Prostate gland (tissue), 2 donors: Measurements from ENCODE around the gene SPRY2. TPM values are rescaled to one million over a fixed set of nuclear protein-coding genes. Genes with fewer than 3 reads are reported as not detected.

Source experiments
- DNase-seq: peaks from one replicate; pipeline ENCODE4 v3.0.0-alpha.2; 2019; ENCODE audit warnings: low spot score
- H3K27ac ChIP-seq, 2 donors: fragments of 200-600 bp; sonication (generic); 2 replicates each; pipeline ENCODE4 v1.5.1; 2017 to 2019
- H3K27me3 ChIP-seq: fragments of 200-600 bp; sonication (generic); replicated peaks from 2 replicates; pipeline ENCODE4 v1.5.1; 2019; ENCODE audit not compliant: insufficient read depth
- H3K36me3 ChIP-seq, 2 donors: fragments of 200-600 bp; sonication (generic); 1 replicate in 1 of 2; 2 replicates in 1 of 2; pipeline versions ENCODE4 v1.5.1 to v1.8.1; 2017 to 2019
- H3K4me1 ChIP-seq: fragments of 200-600 bp; sonication (generic); replicated peaks from 2 replicates; pipeline ENCODE4 v1.5.1; 2019
- H3K4me3 ChIP-seq, 2 donors: fragments of 200-600 bp; sonication (generic); 2 replicates each; pipeline ENCODE4 v1.5.1; 2017 to 2019
- H3K9me3 ChIP-seq: fragments of 200-600 bp; sonication (generic); 2 replicates; pipeline ENCODE4 v1.5.1; 2017
- CTCF ChIP-seq, 4 experiments: fragments of 200-600 bp in 2 of 4; fragments of 450-650 bp in 2 of 4; sonication (generic) in 2 of 4; IDR thresholded peaks; 1 replicate in 3 of 4; 2 replicates in 1 of 4; pipeline ENCODE4 v1.5.1; 2016 to 2019; ENCODE audit warnings: antibody characterized with exemption in 4 of 4, mild to moderate bottlenecking in 2 of 4, moderate library complexity in 2 of 4
- POLR2A ChIP-seq: fragments of 450-650 bp; IDR thresholded peaks from one replicate; pipeline ENCODE4 v1.6.1; 2016; ENCODE audit warnings: antibody characterized with exemption, mild to moderate bottlenecking
- POLR2AphosphoS5 ChIP-seq: sonication (generic); formaldehyde crosslinking; IDR thresholded peaks from one replicate; pipeline ENCODE4 v1.6.1; 2017; ENCODE audit warnings: antibody characterized with exemption
- WGBS: methylation state at CpG from one replicate; pipeline ENCODE4 v1.1.5; 2018; 5-methylcytosine and 5-hydroxymethylcytosine counted together
- intact Hi-C: fragments of 100-400 bp; cut with DNase I; formaldehyde crosslinking; loops from one replicate; pipeline ENCODE4 v1.14.2; 2022
- total RNA-seq, 2 donors: library from RNA; depleted of rRNA; stranded (reverse); fragments of >200 nt; gene quantifications; one replicate each; pipeline ENCODE4 v1.1.0, GENCODE V29; 2016

SPRY2 gene
- 10 to 100 TPM; 21.5 to 31.3 TPM for total RNA-seq

GRCh38 chr13:80341101-80341755 is at the start of gene SPRY2:
TSS of gene SPRY2 (minus strand) at chr13:80341126. CDS start at chr13:80337705, 3,421 bp downstream.
- WGBS: 0% methylated on average over 41 of the region's 54 CpGs
- Histone ChIP-seq H3K27ac (peak within 1 kb of the TSS; percentile 94 to 96), H3K27me3 (no peaks in the 10 kb centered on the region), H3K4me3 (peak within 1 kb of the TSS; percentile 81 to 88), H3K36me3 (no peaks in the 10 kb centered on the region), H3K4me1 (no peaks in the 10 kb centered on the region), H3K9me3 (no peaks in the 10 kb centered on the region)
- intact Hi-C loops: no loop called here
- peak; percentile 84 for TF ChIP-seq POLR2A
- TF ChIP-seq CTCF (IDR thresholded peaks at IDR 0.05): peak in 3 of 4 experiments; percentile 11 to 46 (median 42)
- peak; percentile 86 for TF ChIP-seq POLR2AphosphoS5
- peak; percentile 96 for DNase-seq

GRCh38 chr13:80390338-80390737 is 49.4 kb upstream of the SPRY2 start:
- Histone ChIP-seq H3K36me3 (no peaks in the 10 kb centered on the region), H3K9me3 (no peaks in the 10 kb centered on the region), H3K4me3 (no peak overlapping the region), H3K4me1 (no peaks in the 10 kb centered on the region), H3K27ac (no peak overlapping the region), H3K27me3 (no peaks in the 10 kb centered on the region)
- intact Hi-C loops: no loop called here
- DNase-seq: no peak
- TF ChIP-seq POLR2AphosphoS5: no peak
- TF ChIP-seq CTCF (IDR thresholded peaks at IDR 0.05): no peak
- no peak for TF ChIP-seq POLR2A
- WGBS: 97% methylated on average over 1 of the region's 1 CpG

GRCh38 chr13:80389073-80390038 is 48.4 kb upstream of the SPRY2 start:
- H3K4me1 ChIP-seq: no peaks in the 10 kb centered on the region
- no peak overlapping the region for H3K27ac ChIP-seq
- 79% methylated on average over 1 of the region's 1 CpG for WGBS
- intact Hi-C loops: no loop called here
- no peaks in the 10 kb centered on the region for H3K36me3 ChIP-seq
- no peak for TF ChIP-seq POLR2A
- no peak for TF ChIP-seq CTCF (IDR thresholded peaks at IDR 0.05)
- no peak for TF ChIP-seq POLR2AphosphoS5
- H3K27me3 ChIP-seq: no peaks in the 10 kb centered on the region
- no peaks in the 10 kb centered on the region for H3K9me3 ChIP-seq
- no peak overlapping the region for H3K4me3 ChIP-seq
- DNase-seq: no peak

GRCh38 chr13:80388506-80388905 is 47.6 kb upstream of the SPRY2 start:
- H3K27me3 ChIP-seq: no peaks in the 10 kb centered on the region

More at GRCh38 chr13:80388506-80388905, 47.6 kb upstream of the SPRY2 start:
- Histone ChIP-seq H3K36me3 (no peaks in the 10 kb centered on the region), H3K27ac (no peak overlapping the region), H3K9me3 (no peaks in the 10 kb centered on the region), H3K4me1 (no peaks in the 10 kb centered on the region), H3K4me3 (no peak overlapping the region)
- intact Hi-C loops: no loop called here
- no peak for DNase-seq
- WGBS: 58% methylated on average over 7 of the region's 7 CpGs
- no peak for TF ChIP-seq POLR2AphosphoS5
- no peak for TF ChIP-seq POLR2A
- TF ChIP-seq CTCF (IDR thresholded peaks at IDR 0.05): no peak
